HAP-1 (cell line): ENCODE results near the gene ANKRD30B.

Experiments
- DNase-seq, 2 experiments: peaks; one replicate each; pipeline ENCODE4 v3.0.0-alpha.2; 2016 to 2020; ENCODE audit warnings: low spot score in 2 of 2
- H3K27me3 ChIP-seq: fragments of 250-450 bp; sonication (Bioruptor Pico); 2 replicates; pipeline ENCODE4 v1.5.1; 2020; ENCODE audit warnings: low read depth, mild to moderate bottlenecking, moderate library complexity
- H3K36me3 ChIP-seq: fragments of 250-450 bp; sonication (Bioruptor Pico); replicated peaks from 2 replicates; pipeline ENCODE4 v1.5.1; 2020; ENCODE audit warnings: mild to moderate bottlenecking
- H3K4me1 ChIP-seq: fragments of 250-450 bp; sonication (Bioruptor Pico); 2 replicates; pipeline ENCODE4 v1.5.1; 2020; ENCODE audit warnings: mild to moderate bottlenecking
- H3K4me3 ChIP-seq: fragments of 250-450 bp; sonication (Bioruptor Pico); 2 replicates; pipeline ENCODE4 v1.5.1; 2020; ENCODE audit warnings: mild to moderate bottlenecking, moderate library complexity
- H3K9me3 ChIP-seq: fragments of 250-450 bp; sonication (Bioruptor Pico); 2 replicates; pipeline ENCODE4 v1.5.1; 2020; ENCODE audit warnings: mild to moderate bottlenecking, moderate library complexity
- in situ Hi-C: fragments of 300-500 bp; cut with MboI; formaldehyde crosslinking; loops from 3 replicates; pipeline ENCODE4 v1.14.3; 2020; ENCODE audit warnings: low sequenced_read_pairs, inconsistent platforms, mixed read lengths

ANKRD30B gene

DNA sequence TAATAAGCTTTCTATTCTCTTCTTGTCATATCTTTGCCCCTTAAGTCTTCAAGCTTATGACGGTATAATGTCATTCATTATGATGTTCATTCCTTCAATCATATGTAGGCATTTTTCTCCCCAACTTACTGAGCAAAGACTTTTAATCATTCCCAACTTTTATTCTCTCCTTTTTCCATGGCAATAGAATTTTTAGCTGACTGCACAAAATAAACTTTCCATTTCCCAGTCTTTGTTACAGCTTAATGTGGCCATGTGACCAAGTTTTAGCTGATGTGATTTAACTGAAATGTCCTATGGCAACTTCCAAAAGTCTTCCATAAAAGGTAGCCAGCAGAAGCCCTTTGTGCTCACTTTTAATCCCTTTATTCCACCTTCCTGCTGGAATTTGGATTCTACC, 152.5 kb downstream of the ANKRD30B start:
- Histone ChIP-seq H3K9me3 (no peaks in the 10 kb centered on the region), H3K27me3 (no peaks in the 10 kb centered on the region), H3K4me1 (no peaks in the 10 kb centered on the region; the same call in 1 of the 2 replicates), H3K4me3 (no peak overlapping the region), H3K36me3 (no peaks in the 10 kb centered on the region)
- no peak for DNase-seq
- in situ Hi-C loops, result no loop called here
